IPS-11a (cell line): ENCODE measurements around the gene ARL15.
"Not testable (repeated sequence)": the region's sequence is repeated elsewhere in the genome, so short reads cannot be mapped to it uniquely, and the experiment has no call there.

Source experiments
- H3K4me3 ChIP-seq: one replicate; pipeline ENCODE4 v1.5.1; 2013; ENCODE audit warnings: low read depth, low read length, control low read depth

ARL15 gene

GRCh38 chr5:54310433-54311175 is at the start of gene ARL15:
Gene ARL15 (minus strand): TSS chr5:54310573.
- peak within 1 kb of the TSS; percentile 79 for H3K4me3 ChIP-seq

GRCh38 chr5:54360089-54360488 is 49.7 kb upstream of the ARL15 start:
- H3K4me3 ChIP-seq = no peak overlapping the region

- H3K4me3 ChIP-seq = no peak overlapping the region
Observed at GRCh38 chr5:54357408-54358058, 47.2 kb upstream of the ARL15 start.

- H3K4me3 ChIP-seq = not testable (repeated sequence)
Observed at GRCh38 chr5:54353933-54354564, 43.7 kb upstream of the ARL15 start.

DNA sequence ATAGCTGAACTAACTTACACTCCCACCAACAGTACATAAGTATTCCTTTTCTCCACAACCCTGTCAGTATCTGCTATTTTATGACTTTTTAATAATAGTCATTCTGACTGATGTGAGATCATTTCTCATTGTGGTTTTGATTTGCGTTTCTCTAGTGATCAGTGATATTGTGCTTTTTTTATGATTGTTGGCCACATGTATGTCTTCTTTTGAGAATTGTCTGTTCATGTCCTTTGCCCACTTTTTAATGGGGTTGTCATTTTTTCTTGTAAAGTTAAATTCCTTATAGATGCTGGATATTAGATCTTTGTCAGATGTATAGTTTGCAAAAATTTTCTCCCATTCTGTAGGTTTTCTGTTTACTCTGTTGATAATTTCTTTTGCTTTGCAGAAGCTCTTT is 42.2 kb upstream of the ARL15 start:
- H3K4me3 ChIP-seq = not testable (repeated sequence)

- H3K4me3 ChIP-seq = no peak overlapping the region
Observed at GRCh38 chr5:54347221-54347865, 37.0 kb upstream of the ARL15 start.

DNA sequence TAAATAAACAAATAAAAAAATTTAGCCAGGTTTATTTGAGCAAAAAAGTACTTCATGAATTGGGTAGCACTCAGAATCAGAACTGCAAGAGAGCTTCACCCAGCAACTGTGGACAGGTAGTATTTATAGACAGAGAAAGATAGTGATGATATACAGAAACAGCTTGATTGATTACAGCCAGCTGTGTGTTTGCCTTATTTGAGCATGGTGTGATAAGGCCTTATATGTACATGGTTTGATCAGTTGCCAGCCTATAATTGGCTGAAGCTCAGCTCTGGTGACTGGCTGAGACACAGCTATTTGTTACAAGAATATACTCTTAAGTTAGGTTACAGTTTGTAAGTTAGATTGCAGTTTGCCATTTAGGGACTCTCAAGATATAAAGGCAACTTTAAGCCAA is 34.3 kb upstream of the ARL15 start:
- H3K4me3 ChIP-seq = no peak overlapping the region

- no peak overlapping the region for H3K4me3 ChIP-seq
Observed at GRCh38 chr5:54341971-54342370, 31.6 kb upstream of the ARL15 start.

- no peak overlapping the region for H3K4me3 ChIP-seq
Observed at GRCh38 chr5:54337523-54337922, 27.1 kb upstream of the ARL15 start.

DNA sequence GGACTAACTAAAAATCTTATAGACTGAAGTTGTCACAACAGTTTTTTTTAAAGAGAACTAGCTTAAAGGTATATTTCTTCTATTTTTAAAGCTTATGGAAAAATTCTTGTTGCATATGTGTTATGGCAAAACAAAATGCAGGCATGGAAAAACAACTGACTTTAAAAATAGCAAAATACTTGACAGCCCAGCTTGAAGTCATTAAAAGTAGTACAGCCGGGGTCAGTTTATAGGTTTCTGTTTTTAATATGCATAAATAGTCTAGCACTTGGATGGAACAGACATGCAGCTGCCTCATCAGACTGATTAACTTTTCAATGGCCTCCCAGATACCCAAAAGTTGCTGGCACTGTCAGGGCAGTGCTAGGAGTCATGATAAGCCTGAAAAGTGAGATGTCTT is 22.3 kb upstream of the ARL15 start:
- no peak overlapping the region for H3K4me3 ChIP-seq

DNA sequence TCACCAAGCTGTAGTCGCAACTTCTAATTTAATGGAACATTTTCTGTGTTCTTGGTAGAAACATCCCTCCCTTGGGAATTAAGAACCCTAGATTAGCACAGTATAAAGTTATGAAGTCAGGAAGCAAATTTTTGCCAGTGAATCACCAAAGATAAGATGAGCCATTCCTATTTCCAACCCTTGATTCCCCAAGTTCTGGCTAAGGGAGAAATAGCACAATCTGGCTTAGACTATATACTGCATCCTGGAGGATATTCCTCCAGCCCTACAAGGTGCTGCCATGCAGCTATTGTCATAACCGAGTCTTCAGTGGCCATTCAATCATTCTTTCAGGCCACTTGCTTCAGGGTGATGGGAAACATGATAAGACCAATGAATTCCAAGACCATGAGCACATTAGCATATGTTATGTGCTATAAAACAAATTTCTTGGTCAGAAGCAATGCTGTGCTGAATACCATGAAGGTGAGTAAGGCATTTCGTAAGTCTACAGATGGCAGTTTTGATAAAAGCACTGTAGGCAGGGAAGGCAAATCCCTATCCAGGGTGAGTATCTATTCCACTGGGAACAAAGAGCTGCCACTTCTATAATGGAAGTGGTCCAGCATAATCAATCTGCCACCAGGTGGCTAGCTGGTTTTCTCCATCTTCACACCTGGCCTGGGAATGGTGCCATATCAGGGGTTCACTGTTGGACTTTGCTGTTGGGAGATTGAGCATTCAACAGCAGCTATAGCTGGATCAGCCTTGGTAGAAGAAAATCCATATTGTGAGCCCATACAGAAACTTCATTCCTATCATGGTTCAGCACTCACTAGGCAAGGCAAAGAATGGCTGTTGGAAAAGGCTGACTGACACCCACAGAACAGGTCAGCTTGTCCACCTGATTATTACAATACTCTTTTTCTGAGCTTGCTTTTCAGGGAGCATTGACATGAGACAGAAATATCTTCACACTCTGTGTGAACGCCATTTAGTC is 19.6 kb upstream of the ARL15 start:
- H3K4me3 ChIP-seq = no peak overlapping the region

GRCh38 chr5:54326662-54327270 is 16.4 kb upstream of the ARL15 start:
- H3K4me3 ChIP-seq = no peak overlapping the region

GRCh38 chr5:54325610-54326311 is 15.4 kb upstream of the ARL15 start:
- no peak overlapping the region for H3K4me3 ChIP-seq

DNA sequence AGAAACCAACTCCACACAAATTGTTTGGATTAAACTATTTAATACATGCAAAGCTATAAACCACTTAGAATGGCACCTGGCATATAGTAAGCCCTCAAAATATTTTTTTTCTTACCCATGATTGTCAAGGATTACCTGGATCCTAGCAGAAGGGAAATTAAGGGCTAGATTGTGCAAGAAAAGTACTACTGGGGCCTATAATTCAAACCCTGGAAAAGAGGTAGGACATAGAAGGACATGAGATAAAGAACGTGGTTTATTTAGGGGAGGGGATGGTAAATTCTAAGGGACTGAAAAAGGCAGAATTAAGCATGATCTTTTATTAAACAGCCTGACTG is 14.9 kb upstream of the ARL15 start:
- H3K4me3 ChIP-seq = no peak overlapping the region

- H3K4me3 ChIP-seq = no peak overlapping the region
Observed at GRCh38 chr5:54324651-54325271, 14.4 kb upstream of the ARL15 start.

- H3K4me3 ChIP-seq = no peak overlapping the region
Observed at GRCh38 chr5:54323495-54323894, 13.1 kb upstream of the ARL15 start.

DNA sequence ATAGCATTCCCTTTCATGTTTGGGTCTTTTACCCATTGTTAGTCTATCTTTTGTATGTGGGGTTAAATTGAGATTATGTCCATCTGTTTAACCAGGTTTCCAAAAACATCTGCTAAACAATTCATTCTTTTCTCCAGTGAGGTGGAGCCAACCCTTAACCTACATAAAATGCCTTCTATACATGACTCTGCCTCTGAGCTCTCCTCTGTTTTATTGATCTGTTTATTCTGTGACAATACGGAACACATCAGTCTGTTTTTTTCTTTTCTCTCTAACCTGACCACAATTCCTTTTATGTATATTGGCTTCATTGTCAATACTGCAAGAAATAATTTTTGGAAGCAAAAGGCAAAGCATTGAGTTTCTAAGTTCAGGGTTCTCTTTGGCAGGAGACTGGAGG is 9.9 kb upstream of the ARL15 start:
- H3K4me3 ChIP-seq = no peak overlapping the region

- no peak overlapping the region for H3K4me3 ChIP-seq
Observed at GRCh38 chr5:54317511-54318260, 7.3 kb upstream of the ARL15 start.
